Activated naive CD8-positive, alpha-beta T cell (primary cell): ENCODE results near the gene XKRX.
A peak's percentile ranks its signal among the peaks of the same experiment; 100 is the strongest.

Experiments
- H3K27ac Mint-ChIP-seq: one replicate; pipeline ENCODE4 v1.8.0; 2021; ENCODE audit warnings: mixed read lengths
- H3K27me3 Mint-ChIP-seq: one replicate; pipeline ENCODE4 v1.8.0; 2021; ENCODE audit warnings: mixed read lengths
- H3K36me3 Mint-ChIP-seq: one replicate; pipeline ENCODE4 v1.8.0; 2021; ENCODE audit warnings: mixed read lengths
- H3K4me1 Mint-ChIP-seq: one replicate; pipeline ENCODE4 v1.8.0; 2021; ENCODE audit warnings: low read depth, mixed read lengths
- H3K4me3 Mint-ChIP-seq: one replicate; pipeline ENCODE4 v1.8.0; 2021; ENCODE audit warnings: mild to moderate bottlenecking, mixed read lengths
- H3K9me3 Mint-ChIP-seq: one replicate; pipeline ENCODE4 v1.8.0; 2021; ENCODE audit warnings: low read depth, mixed read lengths

The XKRX gene

GRCh38 chrX:100926453-100926852, 2.3 kb downstream of the XKRX start:
- peaks cover 53% of the 10 kb centered on the region for H3K4me1 Mint-ChIP-seq
- peaks cover 2% of the 10 kb centered on the region for H3K36me3 Mint-ChIP-seq
- peak overlapping the region; percentile 24 for H3K4me3 Mint-ChIP-seq
- H3K9me3 Mint-ChIP-seq = no peaks in the 10 kb centered on the region
- H3K27ac Mint-ChIP-seq = peak overlapping the region; percentile 35
- no peaks in the 10 kb centered on the region for H3K27me3 Mint-ChIP-seq

- Mint-ChIP-seq H3K36me3 (no peaks in the 10 kb centered on the region), H3K4me3 (peak overlapping the region; percentile 25), H3K27me3 (no peaks in the 10 kb centered on the region), H3K4me1 (peaks cover 43% of the 10 kb centered on the region), H3K9me3 (no peaks in the 10 kb centered on the region), H3K27ac (peak overlapping the region; percentile 64)
These were observed 4.3 kb downstream of the XKRX start for GRCh38 chrX:100924375-100924774.

DNA sequence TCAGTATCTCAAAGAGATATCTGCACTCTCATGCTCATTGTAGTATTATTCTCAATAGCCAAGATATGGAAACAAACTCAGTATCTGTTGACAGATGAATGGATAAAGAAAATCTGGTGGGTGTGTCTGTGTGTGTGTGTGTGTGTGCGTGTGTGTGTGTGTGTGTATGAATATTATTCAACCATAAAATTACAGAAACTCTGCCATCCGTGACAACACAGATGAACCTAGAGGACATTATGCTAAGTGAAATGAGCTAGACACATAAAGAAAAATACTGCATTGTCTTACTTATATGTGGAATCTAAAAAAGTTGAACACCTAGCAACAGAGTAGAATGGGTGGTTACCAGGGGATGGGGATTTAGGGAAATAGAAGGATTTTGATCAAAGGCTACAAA, 13.2 kb downstream of the XKRX start:
- Mint-ChIP-seq H3K27me3 (no peaks in the 10 kb centered on the region), H3K9me3 (no peaks in the 10 kb centered on the region), H3K4me1 (peaks cover 1% of the 10 kb centered on the region), H3K4me3 (no peak overlapping the region), H3K27ac (no peak overlapping the region), H3K36me3 (peaks cover 8% of the 10 kb centered on the region)

GRCh38 chrX:100913111-100913510, 15.6 kb downstream of the XKRX start:
- Mint-ChIP-seq H3K27ac (no peak overlapping the region), H3K9me3 (no peaks in the 10 kb centered on the region), H3K4me1 (peaks cover 1% of the 10 kb centered on the region), H3K4me3 (no peak overlapping the region), H3K36me3 (peaks cover 8% of the 10 kb centered on the region), H3K27me3 (no peaks in the 10 kb centered on the region)

- Mint-ChIP-seq H3K27ac (no peak overlapping the region), H3K36me3 (peaks cover 8% of the 10 kb centered on the region)
These were observed 17.0 kb downstream of the XKRX start for GRCh38 chrX:100911731-100912130.

GRCh38 chrX:100905620-100906019, 23.1 kb downstream of the XKRX start:
- peaks cover under 1% of the 10 kb centered on the region for H3K36me3 Mint-ChIP-seq
- H3K27me3 Mint-ChIP-seq = no peaks in the 10 kb centered on the region
- no peaks in the 10 kb centered on the region for H3K9me3 Mint-ChIP-seq
- no peak overlapping the region for H3K4me3 Mint-ChIP-seq
- no peak overlapping the region for H3K27ac Mint-ChIP-seq
- H3K4me1 Mint-ChIP-seq = no peaks in the 10 kb centered on the region

More at GRCh38 chrX:100911731-100912130, 17.0 kb downstream of the XKRX start:
- Mint-ChIP-seq H3K4me3 (no peak overlapping the region), H3K9me3 (no peaks in the 10 kb centered on the region), H3K4me1 (peaks cover 1% of the 10 kb centered on the region), H3K27me3 (no peaks in the 10 kb centered on the region)

GRCh38 chrX:100904433-100904832, 24.3 kb downstream of the XKRX start:
- Mint-ChIP-seq H3K4me3 (no peak overlapping the region), H3K27me3 (no peaks in the 10 kb centered on the region), H3K27ac (no peak overlapping the region), H3K9me3 (no peaks in the 10 kb centered on the region), H3K4me1 (no peaks in the 10 kb centered on the region), H3K36me3 (no peaks in the 10 kb centered on the region)

DNA sequence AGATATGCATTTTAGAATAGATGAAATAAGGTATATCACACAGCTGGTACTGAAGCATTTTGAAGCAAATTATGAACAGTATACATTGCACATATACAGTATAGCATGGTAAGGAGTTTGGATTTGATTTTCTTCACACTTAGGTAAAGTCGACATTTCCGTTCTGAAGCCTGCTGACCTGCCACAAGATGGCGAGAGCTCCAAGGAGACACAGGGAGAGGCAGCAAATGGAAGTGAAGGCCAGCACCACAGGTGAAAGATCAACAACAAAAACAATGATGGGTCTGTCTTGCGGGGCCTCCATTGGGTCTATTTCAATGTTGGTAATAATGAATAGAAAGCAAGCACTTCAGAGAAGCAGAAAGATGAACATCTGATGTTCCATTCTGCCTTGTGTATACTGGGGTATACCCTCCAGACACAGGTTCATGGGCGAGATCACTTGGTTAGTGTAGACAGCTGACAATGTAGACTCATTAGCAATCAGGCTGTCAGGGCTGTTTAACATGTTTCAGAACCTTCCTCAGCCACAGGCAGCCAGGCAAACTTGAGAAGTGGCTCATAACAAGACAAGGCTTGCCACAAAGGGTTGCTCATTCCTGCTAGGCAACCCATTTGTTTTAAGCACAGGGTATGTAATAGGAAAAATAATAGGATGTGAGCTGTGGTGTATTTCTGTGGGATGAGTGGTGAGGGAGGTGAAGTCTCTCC, 33.2 kb downstream of the XKRX start:
- H3K4me1 Mint-ChIP-seq = no peaks in the 10 kb centered on the region
- no peak overlapping the region for H3K4me3 Mint-ChIP-seq
- H3K9me3 Mint-ChIP-seq = no peaks in the 10 kb centered on the region
- no peaks in the 10 kb centered on the region for H3K36me3 Mint-ChIP-seq
- no peaks in the 10 kb centered on the region for H3K27me3 Mint-ChIP-seq
- no peak overlapping the region for H3K27ac Mint-ChIP-seq

DNA sequence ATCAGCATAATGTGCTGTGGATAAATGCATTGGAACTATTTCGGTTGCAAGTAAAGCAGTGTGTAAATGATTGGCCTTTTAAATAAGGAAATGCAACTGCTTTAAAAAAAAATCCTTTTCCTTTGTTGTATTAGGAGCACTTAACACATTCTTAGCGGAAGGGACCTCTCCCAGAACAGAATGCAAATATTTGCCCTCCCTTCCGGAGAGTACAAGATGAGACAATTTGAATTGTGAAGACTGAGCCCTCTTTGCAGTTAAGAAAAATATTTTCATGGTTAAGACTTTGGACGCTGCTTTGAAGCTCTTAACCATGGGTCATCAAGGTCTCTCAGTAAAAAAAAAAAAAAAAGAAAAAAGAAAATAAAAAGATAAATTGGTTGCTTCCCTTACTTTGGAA, 45.1 kb downstream of the XKRX start:
- Mint-ChIP-seq H3K9me3 (no peaks in the 10 kb centered on the region), H3K36me3 (no peaks in the 10 kb centered on the region), H3K4me3 (no peak overlapping the region), H3K27ac (no peak overlapping the region), H3K27me3 (no peaks in the 10 kb centered on the region), H3K4me1 (peaks cover 2% of the 10 kb centered on the region)

- no peaks in the 10 kb centered on the region for H3K27me3 Mint-ChIP-seq
- peaks cover 2% of the 10 kb centered on the region for H3K4me1 Mint-ChIP-seq
- no peaks in the 10 kb centered on the region for H3K9me3 Mint-ChIP-seq
- H3K27ac Mint-ChIP-seq = no peak overlapping the region
- H3K36me3 Mint-ChIP-seq = no peaks in the 10 kb centered on the region
- no peak overlapping the region for H3K4me3 Mint-ChIP-seq
These were observed 48.3 kb downstream of the XKRX start for GRCh38 chrX:100880368-100880767.

DNA sequence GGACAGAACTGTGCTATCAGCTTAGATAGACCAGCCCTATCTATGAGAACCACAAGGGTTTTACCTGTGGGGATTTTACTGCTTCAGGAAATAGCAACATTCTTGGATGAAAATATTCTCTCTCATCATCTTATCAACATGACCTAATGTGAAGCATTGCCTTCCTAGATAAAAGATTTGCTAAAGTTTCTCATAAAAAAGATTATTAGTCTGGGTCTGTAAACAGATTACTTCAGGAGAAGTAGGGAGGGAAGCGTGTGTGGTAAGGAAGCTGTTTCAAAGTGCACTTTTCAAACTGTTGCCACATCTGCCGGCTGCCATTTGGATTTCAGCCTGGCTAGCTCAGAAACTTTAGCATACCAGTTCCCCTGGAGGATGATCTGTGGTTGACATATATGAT, 54.4 kb downstream of the XKRX start, which contains the start of gene NOX1:
Gene NOX1, minus strand, starts transcription at position 35 of the 400 bp plus-strand sequence. CDS start 220 bp downstream, outside the sequence.
- H3K9me3 Mint-ChIP-seq = no peaks in the 10 kb centered on the region
- H3K4me1 Mint-ChIP-seq = no peaks in the 10 kb centered on the region
- H3K4me3 Mint-ChIP-seq = no peak within 1 kb of the TSS
- H3K27ac Mint-ChIP-seq = no peak within 1 kb of the TSS
- H3K27me3 Mint-ChIP-seq = no peaks in the 10 kb centered on the region
- H3K36me3 Mint-ChIP-seq = no peaks in the 10 kb centered on the region

- Mint-ChIP-seq H3K4me3 (no peak overlapping the region), H3K9me3 (no peaks in the 10 kb centered on the region), H3K4me1 (no peaks in the 10 kb centered on the region), H3K27ac (no peak overlapping the region), H3K27me3 (no peaks in the 10 kb centered on the region), H3K36me3 (no peaks in the 10 kb centered on the region)
These were observed 56.8 kb downstream of the XKRX start for GRCh38 chrX:100871594-100872560.

DNA sequence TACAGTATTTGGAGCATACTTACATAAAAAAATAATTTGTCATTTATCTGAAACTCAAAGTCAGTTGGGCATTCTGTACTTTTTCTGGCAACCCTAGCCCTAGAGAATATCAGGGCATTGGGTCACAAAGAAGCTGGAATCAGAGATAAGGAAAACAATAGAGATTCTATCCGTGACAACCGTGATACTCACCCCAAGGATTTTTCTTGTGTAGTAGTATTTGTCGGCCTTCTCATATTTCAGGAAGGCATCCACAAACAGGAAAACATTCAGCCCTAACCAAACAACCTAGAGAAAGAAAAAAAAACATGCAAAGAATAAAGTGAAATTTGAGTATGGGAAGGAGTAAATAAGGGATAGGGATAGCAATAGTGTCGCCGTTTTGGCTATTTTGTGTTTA, 58.2 kb downstream of the XKRX start:
- H3K4me3 Mint-ChIP-seq = no peak overlapping the region
- no peaks in the 10 kb centered on the region for H3K36me3 Mint-ChIP-seq

DNA sequence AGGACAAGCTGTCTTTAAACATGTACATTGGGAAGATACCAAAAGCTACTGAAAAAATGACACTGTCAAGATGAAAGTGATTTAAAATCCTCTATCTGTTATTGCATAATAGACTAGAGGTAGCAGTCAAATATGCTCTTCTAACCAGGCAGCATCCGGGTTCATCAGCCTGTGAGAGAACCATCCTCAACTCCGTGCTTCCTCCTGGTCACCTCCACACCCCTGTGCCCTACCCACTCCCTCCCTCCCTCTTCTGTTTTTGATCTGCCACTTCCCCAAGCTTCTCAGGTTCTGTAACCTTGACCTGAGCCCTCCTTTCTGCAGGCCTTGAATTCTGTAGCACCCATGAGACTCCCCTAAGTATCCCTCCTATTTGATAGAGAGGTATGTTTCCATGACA, 60.4 kb downstream of the XKRX start:
- Mint-ChIP-seq H3K4me1 (no peaks in the 10 kb centered on the region), H3K27ac (no peak overlapping the region), H3K9me3 (no peaks in the 10 kb centered on the region), H3K27me3 (no peaks in the 10 kb centered on the region), H3K4me3 (no peak overlapping the region), H3K36me3 (no peaks in the 10 kb centered on the region)

More for the DNA sequence above, 58.2 kb downstream of the XKRX start:
- Mint-ChIP-seq H3K27ac (no peak overlapping the region), H3K4me1 (no peaks in the 10 kb centered on the region), H3K27me3 (no peaks in the 10 kb centered on the region), H3K9me3 (no peaks in the 10 kb centered on the region)

DNA sequence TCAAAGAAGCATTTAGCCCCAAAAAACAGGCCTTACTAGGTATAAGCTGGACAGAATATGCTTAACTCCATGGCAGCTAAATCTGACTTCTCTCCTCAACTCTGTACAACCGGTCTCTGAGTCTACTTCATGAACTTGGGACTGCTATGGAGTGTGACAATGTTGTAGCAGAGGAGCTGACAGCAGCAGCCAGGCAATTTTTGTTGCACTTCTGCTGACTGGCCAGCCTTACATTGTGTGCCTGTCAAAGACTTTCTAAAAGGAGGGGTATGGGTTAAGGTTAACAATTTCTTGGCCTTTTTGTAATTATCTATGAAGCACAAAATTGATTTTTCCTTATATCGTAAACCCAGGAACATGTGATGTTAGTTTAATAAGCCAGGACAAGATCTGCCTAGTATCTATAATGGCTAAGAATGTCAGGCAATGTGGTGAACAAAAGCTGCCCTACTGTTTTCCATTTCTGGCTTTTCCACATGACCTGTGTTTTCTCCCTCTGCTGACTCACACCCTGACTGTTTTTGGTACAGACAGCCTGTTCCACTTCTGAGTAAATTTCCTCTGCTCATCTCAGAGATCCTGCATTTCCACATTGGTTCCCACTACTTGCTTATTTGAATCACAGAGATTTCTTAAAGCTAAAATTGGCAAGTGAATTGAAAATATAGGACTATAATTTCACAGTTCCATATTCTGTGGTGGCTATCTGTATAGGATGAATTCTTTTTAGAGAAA, 63.9 kb downstream of the XKRX start:
- no peaks in the 10 kb centered on the region for H3K4me1 Mint-ChIP-seq
- H3K27ac Mint-ChIP-seq = no peak overlapping the region
- H3K36me3 Mint-ChIP-seq = no peaks in the 10 kb centered on the region
- H3K9me3 Mint-ChIP-seq = no peaks in the 10 kb centered on the region
- no peaks in the 10 kb centered on the region for H3K27me3 Mint-ChIP-seq
- H3K4me3 Mint-ChIP-seq = no peak overlapping the region
